A549 (cell line): ENCODE data around the gene CEP112.

Source experiments
- CEBPB ChIP-seq, 2 experiments: fragments of >200 bp in 1 of 2; sonication (Bioruptor Twin) in 1 of 2; formaldehyde crosslinking in 1 of 2; IDR thresholded peaks; 2 replicates each; pipeline ENCODE4 v1.6.1; 2012 to 2016
- JUN ChIP-seq, 2 experiments: fragments of >200 bp; sonication (Bioruptor Twin); formaldehyde crosslinking; IDR thresholded peaks; 2 replicates in 1 of 2; 3 replicates in 1 of 2; pipeline ENCODE4 v1.6.1; 2016 to 2017
- KDM1A ChIP-seq: fragments of 200-600 bp; sonication (generic); IDR thresholded peaks from 2 replicates; pipeline ENCODE4 v1.6.1; 2016; ENCODE audit warnings: low read depth, mild to moderate bottlenecking
- MYC ChIP-seq: IDR thresholded peaks from 2 replicates; pipeline ENCODE4 v1.6.1; 2012; ENCODE audit warnings: mild to moderate bottlenecking, inconsistent platforms, low read length, improper control_type of control experiment, borderline replicate concordance
- POLR2A ChIP-seq: IDR thresholded peaks from 2 replicates; pipeline ENCODE4 v1.6.1; 2012; ENCODE audit warnings: mild to moderate bottlenecking, low read length
- RCOR1 ChIP-seq: fragments of 150-350 bp; IDR thresholded peaks from 2 replicates; pipeline ENCODE4 v1.6.1; 2014; ENCODE audit warnings: antibody characterized with exemption, low read length, low read depth
- TF ChIP-seq, protein P1 (sequence below): fragments of 200-600 bp; sonication (generic); IDR thresholded peaks from 2 replicates; pipeline ENCODE4 v1.6.1; 2016; ENCODE audit warnings: antibody characterized with exemption, mild to moderate bottlenecking, moderate library complexity
- TF ChIP-seq, protein P2 (sequence below): fragments of >200 bp; sonication (Bioruptor Twin); formaldehyde crosslinking; IDR thresholded peaks from 3 replicates; pipeline ENCODE4 v1.5.1; 2016

DNA sequence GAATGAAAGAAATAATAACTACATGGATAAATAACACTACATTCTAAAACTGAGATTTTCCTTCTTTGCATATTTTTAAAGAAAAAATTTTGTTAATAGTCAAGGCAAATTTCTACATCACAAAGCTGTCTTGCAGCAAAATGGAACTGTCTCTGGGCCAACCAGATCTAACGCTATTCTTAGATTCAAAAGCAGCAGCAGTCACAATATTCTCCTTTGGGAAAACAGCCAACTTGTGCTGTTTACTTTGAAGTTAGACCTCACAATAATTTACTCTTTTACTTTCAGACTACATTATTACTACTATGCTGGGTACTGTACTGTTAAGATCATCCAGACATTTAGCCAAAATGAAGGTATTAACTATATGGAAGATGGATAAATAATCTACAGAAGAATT lies 189.1 kb downstream of the CEP112 start:
- TF ChIP-seq, protein P1, sequence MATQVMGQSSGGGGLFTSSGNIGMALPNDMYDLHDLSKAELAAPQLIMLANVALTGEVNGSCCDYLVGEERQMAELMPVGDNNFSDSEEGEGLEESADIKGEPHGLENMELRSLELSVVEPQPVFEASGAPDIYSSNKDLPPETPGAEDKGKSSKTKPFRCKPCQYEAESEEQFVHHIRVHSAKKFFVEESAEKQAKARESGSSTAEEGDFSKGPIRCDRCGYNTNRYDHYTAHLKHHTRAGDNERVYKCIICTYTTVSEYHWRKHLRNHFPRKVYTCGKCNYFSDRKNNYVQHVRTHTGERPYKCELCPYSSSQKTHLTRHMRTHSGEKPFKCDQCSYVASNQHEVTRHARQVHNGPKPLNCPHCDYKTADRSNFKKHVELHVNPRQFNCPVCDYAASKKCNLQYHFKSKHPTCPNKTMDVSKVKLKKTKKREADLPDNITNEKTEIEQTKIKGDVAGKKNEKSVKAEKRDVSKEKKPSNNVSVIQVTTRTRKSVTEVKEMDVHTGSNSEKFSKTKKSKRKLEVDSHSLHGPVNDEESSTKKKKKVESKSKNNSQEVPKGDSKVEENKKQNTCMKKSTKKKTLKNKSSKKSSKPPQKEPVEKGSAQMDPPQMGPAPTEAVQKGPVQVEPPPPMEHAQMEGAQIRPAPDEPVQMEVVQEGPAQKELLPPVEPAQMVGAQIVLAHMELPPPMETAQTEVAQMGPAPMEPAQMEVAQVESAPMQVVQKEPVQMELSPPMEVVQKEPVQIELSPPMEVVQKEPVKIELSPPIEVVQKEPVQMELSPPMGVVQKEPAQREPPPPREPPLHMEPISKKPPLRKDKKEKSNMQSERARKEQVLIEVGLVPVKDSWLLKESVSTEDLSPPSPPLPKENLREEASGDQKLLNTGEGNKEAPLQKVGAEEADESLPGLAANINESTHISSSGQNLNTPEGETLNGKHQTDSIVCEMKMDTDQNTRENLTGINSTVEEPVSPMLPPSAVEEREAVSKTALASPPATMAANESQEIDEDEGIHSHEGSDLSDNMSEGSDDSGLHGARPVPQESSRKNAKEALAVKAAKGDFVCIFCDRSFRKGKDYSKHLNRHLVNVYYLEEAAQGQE, result no peak
- TF ChIP-seq MYC, result no peak
- TF ChIP-seq, protein P2, sequence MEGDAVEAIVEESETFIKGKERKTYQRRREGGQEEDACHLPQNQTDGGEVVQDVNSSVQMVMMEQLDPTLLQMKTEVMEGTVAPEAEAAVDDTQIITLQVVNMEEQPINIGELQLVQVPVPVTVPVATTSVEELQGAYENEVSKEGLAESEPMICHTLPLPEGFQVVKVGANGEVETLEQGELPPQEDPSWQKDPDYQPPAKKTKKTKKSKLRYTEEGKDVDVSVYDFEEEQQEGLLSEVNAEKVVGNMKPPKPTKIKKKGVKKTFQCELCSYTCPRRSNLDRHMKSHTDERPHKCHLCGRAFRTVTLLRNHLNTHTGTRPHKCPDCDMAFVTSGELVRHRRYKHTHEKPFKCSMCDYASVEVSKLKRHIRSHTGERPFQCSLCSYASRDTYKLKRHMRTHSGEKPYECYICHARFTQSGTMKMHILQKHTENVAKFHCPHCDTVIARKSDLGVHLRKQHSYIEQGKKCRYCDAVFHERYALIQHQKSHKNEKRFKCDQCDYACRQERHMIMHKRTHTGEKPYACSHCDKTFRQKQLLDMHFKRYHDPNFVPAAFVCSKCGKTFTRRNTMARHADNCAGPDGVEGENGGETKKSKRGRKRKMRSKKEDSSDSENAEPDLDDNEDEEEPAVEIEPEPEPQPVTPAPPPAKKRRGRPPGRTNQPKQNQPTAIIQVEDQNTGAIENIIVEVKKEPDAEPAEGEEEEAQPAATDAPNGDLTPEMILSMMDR, result no peak
- no peak for TF ChIP-seq POLR2A
- no peak for TF ChIP-seq JUN (IDR thresholded peaks at IDR 0.05)
- no peak for TF ChIP-seq KDM1A
- TF ChIP-seq RCOR1, result no peak
- TF ChIP-seq CEBPB (IDR thresholded peaks at IDR 0.05), result no peak
